Esophagus muscularis mucosa (tissue), 4 donors: ENCODE results near the gene LRRC4B. TPM values are rescaled to one million over a fixed set of nuclear protein-coding genes. Genes with fewer than 3 reads are reported as not detected.

Experiments used
- DNase-seq: peaks from one replicate; pipeline ENCODE4 v3.0.0-alpha.2; 2017; ENCODE audit errors: extremely low spot score
- H3K27ac ChIP-seq, 4 donors: fragments of 200-600 bp; sonication (generic); replicated peaks in 1 of 4; 1 replicate in 3 of 4; 2 replicates in 1 of 4; pipeline ENCODE4 v1.5.1; 2016 to 2019; ENCODE audit warnings: mild to moderate bottlenecking in 1 of 4
- H3K27me3 ChIP-seq, 4 donors: fragments of 200-600 bp; sonication (generic); one replicate each; pipeline versions ENCODE4 v1.5.1 to v1.6.0; 2016 to 2019
- H3K36me3 ChIP-seq, 4 donors: fragments of 200-600 bp; sonication (generic); one replicate each; pipeline ENCODE4 v1.5.1; 2016 to 2019
- H3K4me1 ChIP-seq, 4 donors: fragments of 200-600 bp; sonication (generic); one replicate each; pipeline ENCODE4 v1.5.1; 2016 to 2019
- H3K4me3 ChIP-seq, 4 donors: fragments of 200-600 bp; sonication (generic); 1 replicate in 2 of 4; 2 replicates in 2 of 4; pipeline ENCODE4 v1.5.1; 2016 to 2019; ENCODE audit warnings: mild to moderate bottlenecking in 4 of 4, moderate library complexity in 1 of 4
- H3K9me3 ChIP-seq, 4 donors: fragments of 200-600 bp; sonication (generic); 1 replicate in 3 of 4; 2 replicates in 1 of 4; pipeline ENCODE4 v1.5.1; 2016 to 2019
- EP300 ChIP-seq: sonication (generic); formaldehyde crosslinking; IDR thresholded peaks from one replicate; pipeline ENCODE4 v1.6.1; 2017; ENCODE audit warnings: antibody characterized with exemption
- POLR2A ChIP-seq: fragments of 450-650 bp; IDR thresholded peaks from one replicate; pipeline ENCODE4 v1.6.1; 2017; ENCODE audit warnings: antibody characterized with exemption, moderate library complexity, mild to moderate bottlenecking, low read depth
- POLR2AphosphoS5 ChIP-seq, 2 donors: sonication (generic); formaldehyde crosslinking; IDR thresholded peaks; one replicate each; pipeline ENCODE4 v1.6.1; 2017; ENCODE audit warnings: antibody characterized with exemption in 2 of 2
- WGBS: methylation state at CpG from one replicate; pipeline ENCODE4 v1.1.5; 2018; 5-methylcytosine and 5-hydroxymethylcytosine counted together
- intact Hi-C: fragments of 100-400 bp; cut with DNase I; formaldehyde crosslinking; loops from one replicate; pipeline ENCODE4 v1.15.1; 2023
- total RNA-seq, 4 donors: library from RNA; depleted of rRNA; stranded (reverse); fragments of >200 nt; gene quantifications; one replicate each; pipeline versions ENCODE4 v1.1.0 to v1.2.1, GENCODE V29; 2016
- TF ChIP-seq, protein P1 (sequence below), 3 experiments: fragments of 200-600 bp in 2 of 3; fragments of 450-650 bp in 1 of 3; sonication (generic) in 2 of 3; IDR thresholded peaks; one replicate each; pipeline ENCODE4 v1.5.1; 2017 to 2019; ENCODE audit warnings: antibody characterized with exemption in 3 of 3, mild to moderate bottlenecking in 2 of 3, moderate library complexity in 1 of 3

LRRC4B gene
- total RNA-seq, 4 donors from 2014 or later, result 3.7 to 12.5 (median 6.7) TPM

DNA sequence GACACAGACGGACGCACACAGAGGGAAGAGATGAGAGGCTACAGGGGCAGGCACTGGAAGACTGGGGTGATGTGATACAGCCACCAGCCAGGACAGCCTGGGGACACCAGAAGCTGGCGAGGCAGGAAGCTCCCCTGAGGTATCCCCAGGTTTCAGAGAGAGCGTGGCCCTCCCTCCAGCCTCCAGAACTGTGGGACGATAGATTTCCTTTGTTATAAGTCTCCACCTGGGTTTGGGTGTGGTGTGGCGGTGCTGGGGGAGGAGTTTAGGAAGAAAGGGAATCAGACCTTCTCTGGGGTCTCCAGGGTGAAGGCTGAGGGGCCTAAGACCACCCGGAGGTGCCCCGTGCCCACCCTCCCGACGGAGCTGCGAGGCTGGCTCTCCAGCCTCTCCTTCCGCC is 51.8 kb downstream of the LRRC4B start:
- no peak for DNase-seq
- intact Hi-C loops, result no loop called here
- H3K4me1 ChIP-seq, result peaks cover 5 to 13% (median 9%) of the 10 kb centered on the region in 4 donors

DNA sequence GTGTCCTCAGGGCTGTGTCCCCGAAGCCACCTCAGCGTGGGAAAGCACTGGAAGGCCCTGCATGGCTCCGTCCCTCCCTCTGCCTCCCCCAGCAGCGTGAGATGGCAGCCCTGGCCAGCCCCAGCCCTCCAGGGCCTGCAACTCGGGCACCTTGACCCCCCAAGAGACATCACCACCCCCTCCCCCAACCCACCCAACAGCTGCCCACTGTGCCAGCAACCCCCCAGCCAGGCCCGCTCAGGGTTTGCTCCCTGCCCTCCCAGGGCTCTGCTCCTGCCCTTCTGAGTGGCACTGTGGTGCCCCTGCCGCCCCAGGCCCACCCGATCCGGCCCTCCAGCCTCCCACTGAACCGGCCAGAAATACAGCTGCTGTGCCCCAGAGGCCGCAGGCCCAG is 53.1 kb downstream of the LRRC4B start:
- Histone ChIP-seq H3K4me3 (no peak overlapping the region), H3K27me3 (peaks cover 0 to 37% (median 0%) of the 10 kb centered on the region in 4 donors), H3K27ac (no peak overlapping the region), H3K36me3 (peaks cover 0 to 12% (median 0%) of the 10 kb centered on the region in 4 donors), H3K9me3 (no peaks in the 10 kb centered on the region), H3K4me1 (peaks cover 12 to 22% (median 15%) of the 10 kb centered on the region in 4 donors)
- intact Hi-C loops, result no loop called here
- WGBS, result 59% methylated on average over 6 of the region's 11 CpGs
- TF ChIP-seq EP300 (no peak), POLR2AphosphoS5 (IDR thresholded peaks at IDR 0.05) (no peak), POLR2A (no peak)
- TF ChIP-seq, protein P1, sequence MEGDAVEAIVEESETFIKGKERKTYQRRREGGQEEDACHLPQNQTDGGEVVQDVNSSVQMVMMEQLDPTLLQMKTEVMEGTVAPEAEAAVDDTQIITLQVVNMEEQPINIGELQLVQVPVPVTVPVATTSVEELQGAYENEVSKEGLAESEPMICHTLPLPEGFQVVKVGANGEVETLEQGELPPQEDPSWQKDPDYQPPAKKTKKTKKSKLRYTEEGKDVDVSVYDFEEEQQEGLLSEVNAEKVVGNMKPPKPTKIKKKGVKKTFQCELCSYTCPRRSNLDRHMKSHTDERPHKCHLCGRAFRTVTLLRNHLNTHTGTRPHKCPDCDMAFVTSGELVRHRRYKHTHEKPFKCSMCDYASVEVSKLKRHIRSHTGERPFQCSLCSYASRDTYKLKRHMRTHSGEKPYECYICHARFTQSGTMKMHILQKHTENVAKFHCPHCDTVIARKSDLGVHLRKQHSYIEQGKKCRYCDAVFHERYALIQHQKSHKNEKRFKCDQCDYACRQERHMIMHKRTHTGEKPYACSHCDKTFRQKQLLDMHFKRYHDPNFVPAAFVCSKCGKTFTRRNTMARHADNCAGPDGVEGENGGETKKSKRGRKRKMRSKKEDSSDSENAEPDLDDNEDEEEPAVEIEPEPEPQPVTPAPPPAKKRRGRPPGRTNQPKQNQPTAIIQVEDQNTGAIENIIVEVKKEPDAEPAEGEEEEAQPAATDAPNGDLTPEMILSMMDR (IDR thresholded peaks at IDR 0.05), result no peak
- no peak for DNase-seq

More for the DNA sequence above, 51.8 kb downstream of the LRRC4B start:
- Histone ChIP-seq H3K4me3 (no peak overlapping the region), H3K27ac (no peak overlapping the region), H3K27me3 (peaks cover 0 to 37% (median 0%) of the 10 kb centered on the region in 4 donors), H3K9me3 (no peaks in the 10 kb centered on the region), H3K36me3 (peaks cover 0 to 12% (median 0%) of the 10 kb centered on the region in 4 donors)
- TF ChIP-seq POLR2AphosphoS5 (IDR thresholded peaks at IDR 0.05), result no peak
- no peak for TF ChIP-seq EP300
- TF ChIP-seq, protein P1 (IDR thresholded peaks at IDR 0.05), result no peak
- no peak for TF ChIP-seq POLR2A
- 71% methylated on average over 12 of the region's 12 CpGs for WGBS

DNA sequence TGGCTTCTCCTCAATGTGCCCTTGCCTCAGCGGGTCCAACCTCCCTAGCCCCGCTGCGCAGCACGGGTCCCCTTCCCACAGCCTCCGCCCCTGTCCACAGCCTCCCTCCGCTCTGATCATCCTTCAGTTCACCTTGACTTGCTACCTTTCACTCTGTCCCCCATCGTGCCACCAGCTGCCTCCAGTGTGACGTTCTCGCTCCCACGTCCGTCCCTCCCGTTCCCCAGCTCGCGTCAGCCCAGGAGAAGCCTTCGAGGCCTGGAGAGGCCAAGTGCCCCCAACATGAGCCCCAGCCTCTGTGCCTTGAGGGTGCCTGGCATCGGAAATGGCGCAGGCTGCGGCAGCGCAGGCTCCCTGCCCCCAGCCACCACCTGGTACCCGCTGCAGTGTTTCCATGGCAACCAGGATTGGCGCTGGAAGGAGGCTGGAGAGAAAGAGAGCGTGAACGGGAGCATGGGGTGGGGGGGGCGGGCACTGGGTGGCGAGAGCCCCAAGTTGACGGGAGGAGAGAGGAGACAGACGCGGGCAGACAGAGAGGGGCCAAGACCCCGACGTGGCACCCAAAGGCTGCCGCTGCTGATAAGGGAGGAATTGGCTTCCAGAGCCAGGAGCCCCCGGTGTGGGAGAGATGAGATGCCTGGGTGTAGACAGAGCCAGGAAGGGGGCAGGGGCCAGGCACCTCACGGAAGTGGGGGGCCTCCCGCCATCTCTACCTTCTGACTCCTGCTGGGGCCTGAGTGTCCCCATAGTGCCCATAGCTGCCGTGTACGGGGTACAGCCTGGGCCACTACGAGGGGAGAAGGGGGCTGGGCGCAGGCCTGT is 53.7 kb downstream of the LRRC4B start:
- H3K9me3 ChIP-seq, result no peaks in the 10 kb centered on the region
- TF ChIP-seq POLR2A (no peak), EP300 (no peak)
- intact Hi-C loops, result no loop called here
- no peak overlapping the region for H3K27ac ChIP-seq
- peaks cover 0 to 12% (median 0%) of the 10 kb centered on the region in 4 donors for H3K36me3 ChIP-seq
- H3K4me1 ChIP-seq, result peaks cover 15 to 25% (median 20%) of the 10 kb centered on the region in 4 donors
- H3K4me3 ChIP-seq, result no peak overlapping the region
- no peak for DNase-seq
- WGBS, result 49% methylated on average over 30 of the region's 38 CpGs
- peaks cover 0 to 37% (median 0%) of the 10 kb centered on the region in 4 donors for H3K27me3 ChIP-seq

DNA sequence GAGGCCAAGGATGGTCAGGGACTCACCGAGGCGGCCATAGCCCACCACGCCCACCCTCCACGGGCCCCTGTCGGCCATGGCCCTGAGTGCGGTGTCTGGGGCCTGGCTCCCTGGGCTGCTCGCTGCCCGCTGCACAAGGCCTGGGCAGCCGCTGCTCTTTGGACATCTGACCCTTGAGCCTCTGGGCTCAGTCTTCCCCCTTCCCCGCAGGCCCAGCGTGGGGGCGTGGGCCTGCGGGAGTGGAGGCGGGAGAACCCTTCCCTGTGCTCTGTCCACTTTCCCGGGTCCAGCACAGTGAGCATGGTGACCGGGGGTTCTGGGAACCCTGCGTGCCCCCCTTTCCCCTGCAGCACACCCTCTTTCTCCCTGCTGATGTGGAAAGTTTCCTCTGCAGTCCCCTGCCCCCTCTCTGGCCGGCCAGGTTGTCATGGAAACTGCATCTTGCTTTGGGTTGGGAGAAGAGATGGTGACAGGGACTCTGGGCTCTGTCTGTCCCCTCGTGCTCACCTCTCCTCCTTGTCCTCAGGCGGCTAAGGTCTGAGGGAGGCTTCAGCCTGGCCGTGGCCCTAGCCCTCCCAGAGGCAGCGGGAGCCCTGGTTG is 54.4 kb downstream of the LRRC4B start, which contains the start of gene ASPDH:
Gene ASPDH (minus strand): TSS at position 168 of the 600 bp plus-strand sequence. CDS start 90 bp downstream, at position 78.
- intact Hi-C loops, result no loop called here
- Histone ChIP-seq H3K4me3 (no peak within 1 kb of the TSS), H3K27me3 (peaks cover 0 to 33% (median 0%) of the 10 kb centered on the region in 4 donors), H3K9me3 (no peaks in the 10 kb centered on the region), H3K4me1 (peaks cover 17 to 25% (median 22%) of the 10 kb centered on the region in 4 donors), H3K27ac (no peak within 1 kb of the TSS), H3K36me3 (peaks cover 0 to 13% (median 0%) of the 10 kb centered on the region in 4 donors)
- 38% methylated on average over 19 of the region's 22 CpGs for WGBS
- no peak for DNase-seq
- TF ChIP-seq POLR2AphosphoS5 (IDR thresholded peaks at IDR 0.05) (no peak), EP300 (no peak), POLR2A (no peak)
- TF ChIP-seq, protein P1 (IDR thresholded peaks at IDR 0.05), result no peak
